ENCODE results near the gene FBXO44.

The FBXO44 gene

DNA sequence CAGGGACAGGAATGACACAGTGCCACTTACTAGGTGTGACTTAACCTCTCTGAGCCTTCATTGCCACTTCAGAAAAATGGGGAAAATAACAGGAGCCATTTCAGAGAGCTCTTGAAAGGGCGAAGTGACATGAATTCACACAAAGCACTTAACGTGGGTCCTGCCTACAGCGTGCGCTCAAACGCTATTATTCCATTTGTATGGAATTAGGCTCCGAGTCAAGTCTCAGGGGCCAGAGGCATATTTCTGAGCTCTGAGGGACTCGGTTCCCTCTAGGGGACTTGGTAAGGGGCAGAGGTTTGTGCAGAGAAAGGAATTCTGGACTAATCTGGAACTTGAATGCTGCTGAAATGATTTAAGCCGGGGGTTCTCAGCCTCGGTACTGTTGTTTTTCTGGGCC is 50.9 kb downstream of the FBXO44 start:
- TF ChIP-seq POLR2AphosphoS5 (IDR thresholded peaks at IDR 0.05; ENCODE audit: low read depth, low read length) (no peak), TAF1 (IDR thresholded peaks at IDR 0.05; ENCODE audit: borderline replicate concordance, insufficient read depth, low read length) (no peak), SIN3A (IDR thresholded peaks at IDR 0.05; ENCODE audit: borderline replicate concordance, insufficient read depth, low read length) (no peak), FOXP2 (optimal IDR thresholded peaks at IDR 0.05; ENCODE audit: borderline replicate concordance, extremely low read depth, extremely low read length, insufficient read depth) (no peak)
- TF ChIP-seq, protein P1, sequence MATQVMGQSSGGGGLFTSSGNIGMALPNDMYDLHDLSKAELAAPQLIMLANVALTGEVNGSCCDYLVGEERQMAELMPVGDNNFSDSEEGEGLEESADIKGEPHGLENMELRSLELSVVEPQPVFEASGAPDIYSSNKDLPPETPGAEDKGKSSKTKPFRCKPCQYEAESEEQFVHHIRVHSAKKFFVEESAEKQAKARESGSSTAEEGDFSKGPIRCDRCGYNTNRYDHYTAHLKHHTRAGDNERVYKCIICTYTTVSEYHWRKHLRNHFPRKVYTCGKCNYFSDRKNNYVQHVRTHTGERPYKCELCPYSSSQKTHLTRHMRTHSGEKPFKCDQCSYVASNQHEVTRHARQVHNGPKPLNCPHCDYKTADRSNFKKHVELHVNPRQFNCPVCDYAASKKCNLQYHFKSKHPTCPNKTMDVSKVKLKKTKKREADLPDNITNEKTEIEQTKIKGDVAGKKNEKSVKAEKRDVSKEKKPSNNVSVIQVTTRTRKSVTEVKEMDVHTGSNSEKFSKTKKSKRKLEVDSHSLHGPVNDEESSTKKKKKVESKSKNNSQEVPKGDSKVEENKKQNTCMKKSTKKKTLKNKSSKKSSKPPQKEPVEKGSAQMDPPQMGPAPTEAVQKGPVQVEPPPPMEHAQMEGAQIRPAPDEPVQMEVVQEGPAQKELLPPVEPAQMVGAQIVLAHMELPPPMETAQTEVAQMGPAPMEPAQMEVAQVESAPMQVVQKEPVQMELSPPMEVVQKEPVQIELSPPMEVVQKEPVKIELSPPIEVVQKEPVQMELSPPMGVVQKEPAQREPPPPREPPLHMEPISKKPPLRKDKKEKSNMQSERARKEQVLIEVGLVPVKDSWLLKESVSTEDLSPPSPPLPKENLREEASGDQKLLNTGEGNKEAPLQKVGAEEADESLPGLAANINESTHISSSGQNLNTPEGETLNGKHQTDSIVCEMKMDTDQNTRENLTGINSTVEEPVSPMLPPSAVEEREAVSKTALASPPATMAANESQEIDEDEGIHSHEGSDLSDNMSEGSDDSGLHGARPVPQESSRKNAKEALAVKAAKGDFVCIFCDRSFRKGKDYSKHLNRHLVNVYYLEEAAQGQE (IDR thresholded peaks at IDR 0.05; ENCODE audit: insufficient read depth in 1 of 2, low read depth in 2 of 2, low read length in 2 of 2): no peak

DNA sequence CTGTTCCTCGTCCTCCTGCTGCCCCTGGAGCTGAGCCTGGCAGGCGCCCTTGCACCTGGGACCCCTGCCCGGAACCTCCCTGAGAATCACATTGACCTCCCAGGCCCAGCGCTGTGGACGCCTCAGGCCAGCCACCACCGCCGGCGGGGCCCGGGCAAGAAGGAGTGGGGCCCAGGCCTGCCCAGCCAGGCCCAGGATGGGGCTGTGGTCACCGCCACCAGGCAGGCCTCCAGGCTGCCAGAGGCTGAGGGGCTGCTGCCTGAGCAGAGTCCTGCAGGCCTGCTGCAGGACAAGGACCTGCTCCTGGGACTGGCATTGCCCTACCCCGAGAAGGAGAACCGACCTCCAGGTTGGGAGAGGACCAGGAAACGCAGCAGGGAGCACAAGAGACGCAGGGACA is 51.6 kb downstream of the FBXO44 start:
- TF ChIP-seq POLR2AphosphoS5 (IDR thresholded peaks at IDR 0.05; ENCODE audit: low read depth, low read length): no peak
- TF ChIP-seq FOXP2 (optimal IDR thresholded peaks at IDR 0.05; ENCODE audit: borderline replicate concordance, extremely low read depth, extremely low read length, insufficient read depth): no peak
- TF ChIP-seq, protein P1 (IDR thresholded peaks at IDR 0.05; ENCODE audit: insufficient read depth in 1 of 2, low read depth in 2 of 2, low read length in 2 of 2): no peak
- no peak for TF ChIP-seq SIN3A (IDR thresholded peaks at IDR 0.05; ENCODE audit: borderline replicate concordance, insufficient read depth, low read length)
- no peak for TF ChIP-seq TAF1 (IDR thresholded peaks at IDR 0.05; ENCODE audit: borderline replicate concordance, insufficient read depth, low read length)

DNA sequence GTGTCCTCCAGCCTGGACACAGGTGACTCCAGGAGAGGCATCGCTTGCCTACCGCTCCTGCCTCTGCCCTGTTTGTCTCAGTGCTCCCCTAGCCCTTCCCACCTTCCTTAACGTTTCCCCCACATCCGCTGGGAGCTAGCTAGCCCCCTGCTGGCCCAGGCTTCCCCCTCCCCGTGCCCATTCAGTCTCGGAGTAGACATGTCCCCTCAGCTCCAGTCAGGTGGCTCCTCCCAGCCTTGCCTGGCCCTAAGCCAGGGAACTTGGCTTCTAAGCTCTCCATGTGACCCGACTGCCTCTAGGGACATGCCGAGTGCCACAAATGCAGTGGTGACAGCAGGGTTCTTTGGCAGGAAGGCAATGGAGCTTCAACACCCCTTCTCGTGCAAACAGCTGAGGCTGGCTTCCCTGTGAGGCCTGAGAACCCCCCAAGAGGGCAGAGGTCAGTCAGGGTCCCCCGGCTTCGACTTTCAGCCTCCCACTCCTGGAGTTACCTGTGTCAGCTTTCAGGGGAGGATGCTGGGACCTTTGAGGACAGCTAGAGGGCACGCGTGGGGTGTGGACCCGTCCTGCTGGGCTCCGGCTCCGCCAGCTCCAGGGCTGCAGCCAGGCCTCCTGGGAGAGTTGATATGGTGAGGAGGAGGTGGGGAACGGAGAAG is 53.1 kb downstream of the FBXO44 start:
- TF ChIP-seq, protein P1 (IDR thresholded peaks at IDR 0.05; ENCODE audit: insufficient read depth in 1 of 2, low read depth in 2 of 2, low read length in 2 of 2): no peak
- TF ChIP-seq SIN3A (IDR thresholded peaks at IDR 0.05; ENCODE audit: borderline replicate concordance, insufficient read depth, low read length): no peak
- TF ChIP-seq TAF1 (IDR thresholded peaks at IDR 0.05; ENCODE audit: borderline replicate concordance, insufficient read depth, low read length): no peak
- TF ChIP-seq POLR2AphosphoS5 (IDR thresholded peaks at IDR 0.05; ENCODE audit: low read depth, low read length): no peak
- TF ChIP-seq FOXP2 (optimal IDR thresholded peaks at IDR 0.05; ENCODE audit: borderline replicate concordance, extremely low read depth, extremely low read length, insufficient read depth): no peak

DNA sequence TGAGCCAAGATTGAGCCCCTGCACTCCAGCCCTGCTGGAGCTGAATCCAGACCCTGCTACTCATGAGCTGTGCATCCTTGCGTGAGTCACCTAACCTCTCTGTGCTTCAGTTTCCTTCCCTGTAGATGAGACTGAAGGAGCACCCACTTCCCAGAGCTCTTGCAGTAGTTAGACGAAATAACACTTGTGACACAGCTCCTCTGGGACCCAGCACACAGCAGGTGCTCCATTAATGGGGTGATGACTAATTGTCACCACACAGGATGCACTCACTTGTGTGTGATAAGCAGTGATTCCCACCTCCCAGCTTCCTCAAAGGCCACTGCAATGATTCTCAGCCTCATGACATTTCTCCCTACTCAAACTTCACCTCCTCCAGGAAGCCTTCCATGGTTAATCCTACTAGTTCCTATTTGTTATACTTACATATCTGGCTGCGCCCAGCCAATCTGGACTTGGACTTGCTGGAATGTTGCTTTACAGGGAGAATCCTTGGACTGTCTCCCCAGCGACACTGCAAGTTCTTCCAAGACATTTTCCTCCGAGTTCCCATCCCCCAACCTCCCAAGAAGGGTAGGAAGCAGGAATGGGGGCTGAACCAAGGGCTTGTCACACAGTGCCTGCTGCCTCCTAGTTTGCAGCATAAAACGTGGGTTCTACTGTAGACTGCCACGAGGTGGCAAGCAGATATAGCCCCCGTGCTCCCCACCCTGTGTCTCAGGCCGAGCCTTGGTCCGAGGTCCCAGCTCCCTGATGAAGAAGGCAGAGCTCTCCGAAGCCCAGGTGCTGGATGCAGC is 54.1 kb downstream of the FBXO44 start:
- TF ChIP-seq POLR2AphosphoS5 (IDR thresholded peaks at IDR 0.05; ENCODE audit: low read depth, low read length): no peak
- TF ChIP-seq SIN3A (IDR thresholded peaks at IDR 0.05; ENCODE audit: borderline replicate concordance, insufficient read depth, low read length): no peak
- no peak for TF ChIP-seq FOXP2 (optimal IDR thresholded peaks at IDR 0.05; ENCODE audit: borderline replicate concordance, extremely low read depth, extremely low read length, insufficient read depth)
- TF ChIP-seq, protein P1 (IDR thresholded peaks at IDR 0.05; ENCODE audit: insufficient read depth in 1 of 2, low read depth in 2 of 2, low read length in 2 of 2): no peak
- TF ChIP-seq TAF1 (IDR thresholded peaks at IDR 0.05; ENCODE audit: borderline replicate concordance, insufficient read depth, low read length): no peak
